OCI-LY1 (cell line): ENCODE measurements around the gene TNPO3.

Experiments
- H2AFZ ChIP-seq: fragments of 200-600 bp; sonication (generic), shearing (Covaris generic); 2 replicates; pipeline ENCODE4 v1.6.0; 2014; ENCODE audit warnings: antibody characterized with exemption, mild to moderate bottlenecking, low read length
- H3F3A ChIP-seq: fragments of 200-600 bp; sonication (generic), shearing (Covaris generic); 2 replicates; pipeline ENCODE4 v1.6.0; 2014; ENCODE audit warnings: mild to moderate bottlenecking, antibody characterized with exemption, low read length, moderate library complexity; ENCODE audit not compliant: insufficient read depth
- H3K27ac ChIP-seq: fragments of 200-600 bp; sonication (generic); 2 replicates; pipeline ENCODE4 v1.5.1; 2014; ENCODE audit warnings: low read length, mixed run types, mild to moderate bottlenecking, low read depth; ENCODE audit not compliant: poor library complexity, severe bottlenecking
- H3K27me3 ChIP-seq: fragments of 200-600 bp; sonication (generic); 2 replicates; pipeline ENCODE4 v1.6.0; 2014; ENCODE audit warnings: antibody characterized with exemption, mild to moderate bottlenecking, low read length, moderate library complexity; ENCODE audit not compliant: insufficient read depth
- H3K36me3 ChIP-seq: fragments of 200-600 bp; sonication (generic); 2 replicates; pipeline ENCODE4 v1.6.1; 2014; ENCODE audit warnings: mild to moderate bottlenecking, antibody characterized with exemption, low read length, moderate library complexity, mixed read lengths; ENCODE audit not compliant: insufficient read depth
- H3K4me1 ChIP-seq: fragments of 200-600 bp; sonication (generic); 2 replicates; pipeline ENCODE4 v1.5.1; 2014; ENCODE audit warnings: mild to moderate bottlenecking, low read length, moderate library complexity; ENCODE audit not compliant: insufficient read depth, severe bottlenecking
- H3K4me2 ChIP-seq: fragments of 200-600 bp; sonication (generic), shearing (Covaris generic); 2 replicates; pipeline ENCODE4 v1.6.1; 2014; ENCODE audit warnings: low read length
- H3K4me3 ChIP-seq: fragments of 200-600 bp; sonication (generic); 2 replicates; pipeline ENCODE4 v1.5.1; 2014; ENCODE audit warnings: low read length, low read depth, mild to moderate bottlenecking, mixed read lengths; ENCODE audit not compliant: poor library complexity, severe bottlenecking
- H3K79me2 ChIP-seq: fragments of 200-600 bp; shearing (Covaris generic); 2 replicates; pipeline ENCODE4 v1.6.1; 2016; ENCODE audit warnings: mixed run types, low read length, mixed read lengths; ENCODE audit not compliant: insufficient read depth
- H3K9ac ChIP-seq: fragments of 200-600 bp; sonication (generic), shearing (Covaris generic); 2 replicates; pipeline ENCODE4 v1.6.1; 2014; ENCODE audit warnings: mild to moderate bottlenecking, low read length, mixed read lengths
- H3K9me2 ChIP-seq: fragments of 200-600 bp; sonication (generic), shearing (Covaris generic); 2 replicates; pipeline ENCODE4 v1.6.1; 2014; ENCODE audit warnings: low read depth, mild to moderate bottlenecking, low read length, mixed read lengths
- H3K9me3 ChIP-seq: fragments of 200-600 bp; shearing (Covaris generic); 2 replicates; pipeline ENCODE4 v1.6.1; 2014; ENCODE audit warnings: low read length, mixed read lengths
- H4K20me1 ChIP-seq: fragments of 200-600 bp; sonication (generic), shearing (Covaris generic); 2 replicates; pipeline ENCODE4 v1.6.0; 2016; ENCODE audit warnings: mild to moderate bottlenecking, low read length; ENCODE audit not compliant: insufficient read depth
- CTCF ChIP-seq: fragments of 200-600 bp; sonication (generic), shearing (Covaris generic); IDR thresholded peaks from 2 replicates; pipeline ENCODE4 v1.5.1; 2017; ENCODE audit warnings: mild to moderate bottlenecking, antibody characterized with exemption, low read length, moderate library complexity, mixed read lengths
- EZH2 ChIP-seq: fragments of 200-600 bp; sonication (generic), shearing (Covaris generic); IDR thresholded peaks from 2 replicates; pipeline ENCODE4 v1.8.0; 2017; ENCODE audit warnings: borderline replicate concordance, mixed run types, mild to moderate bottlenecking, antibody characterized with exemption, low read length, moderate library complexity, mixed read lengths

The TNPO3 gene

GRCh38 chr7:129012641-129013040, 42.3 kb downstream of the TNPO3 start:
- H3K4me1 ChIP-seq = peaks cover 21% of the 10 kb centered on the region
- no peaks in the 10 kb centered on the region for H3K9me3 ChIP-seq
- no peak overlapping the region for H3K9ac ChIP-seq
- H3K4me3 ChIP-seq = no peak overlapping the region
- H3K4me2 ChIP-seq = no peak overlapping the region
- no peaks in the 10 kb centered on the region for H3K9me2 ChIP-seq
- H3K36me3 ChIP-seq = peaks cover 92% of the 10 kb centered on the region
- H3K27ac ChIP-seq = no peak overlapping the region
- H3F3A ChIP-seq = no peaks in the 10 kb centered on the region
- no peaks in the 10 kb centered on the region for H4K20me1 ChIP-seq
- TF ChIP-seq EZH2 = no peak
- no peak for TF ChIP-seq CTCF
- peaks cover 31% of the 10 kb centered on the region for H3K79me2 ChIP-seq
- H2AFZ ChIP-seq = no peak overlapping the region
- no peaks in the 10 kb centered on the region for H3K27me3 ChIP-seq

- no peak overlapping the region for H3K4me2 ChIP-seq
These were observed 44.8 kb downstream of the TNPO3 start for GRCh38 chr7:129010075-129010474.

GRCh38 chr7:129009437-129009836, 45.5 kb downstream of the TNPO3 start:
- Histone ChIP-seq H3K4me3 (no peak overlapping the region), H3K27ac (peak overlapping the region; percentile 44), H3K9me2 (no peaks in the 10 kb centered on the region), H3K9me3 (no peaks in the 10 kb centered on the region), H2AFZ (no peak overlapping the region), H3K9ac (no peak overlapping the region), H3K79me2 (peaks cover 25% of the 10 kb centered on the region), H3K4me2 (no peak overlapping the region), H3K27me3 (no peaks in the 10 kb centered on the region), H3K36me3 (peaks cover 92% of the 10 kb centered on the region), H3K4me1 (peaks cover 19% of the 10 kb centered on the region), H3F3A (no peaks in the 10 kb centered on the region), H4K20me1 (no peaks in the 10 kb centered on the region)
- TF ChIP-seq EZH2 = no peak

More at GRCh38 chr7:129010075-129010474, 44.8 kb downstream of the TNPO3 start:
- H4K20me1 ChIP-seq = no peaks in the 10 kb centered on the region
- peaks cover 19% of the 10 kb centered on the region for H3K4me1 ChIP-seq
- peaks cover 92% of the 10 kb centered on the region for H3K36me3 ChIP-seq
- no peaks in the 10 kb centered on the region for H3K9me3 ChIP-seq
- H3K4me3 ChIP-seq = no peak overlapping the region
- peaks cover 25% of the 10 kb centered on the region for H3K79me2 ChIP-seq
- no peak overlapping the region for H3K27ac ChIP-seq
- H3K27me3 ChIP-seq = no peaks in the 10 kb centered on the region
- H3F3A ChIP-seq = no peaks in the 10 kb centered on the region
- H3K9me2 ChIP-seq = no peaks in the 10 kb centered on the region
- no peak overlapping the region for H3K9ac ChIP-seq
- H2AFZ ChIP-seq = no peak overlapping the region
- TF ChIP-seq EZH2 = no peak
- TF ChIP-seq CTCF = no peak

- Histone ChIP-seq H3K27me3 (no peaks in the 10 kb centered on the region), H2AFZ (no peak overlapping the region), H3K9ac (no peak overlapping the region), H3K79me2 (peaks cover 25% of the 10 kb centered on the region), H3K4me2 (no peak overlapping the region), H3K4me3 (no peak overlapping the region), H4K20me1 (no peaks in the 10 kb centered on the region), H3K9me2 (no peaks in the 10 kb centered on the region), H3F3A (no peaks in the 10 kb centered on the region), H3K9me3 (no peaks in the 10 kb centered on the region), H3K4me1 (peaks cover 19% of the 10 kb centered on the region), H3K36me3 (peaks cover 92% of the 10 kb centered on the region), H3K27ac (peak overlapping the region; percentile 44)
- TF ChIP-seq EZH2 (no peak), CTCF (no peak)
These were observed 46.1 kb downstream of the TNPO3 start for GRCh38 chr7:129008645-129009414.
